ENCODE data around the gene ZNF614. TPM values are rescaled to one million over a fixed set of nuclear protein-coding genes. Genes with fewer than 3 reads are reported as not detected.
"Not testable (repeated sequence)": the region's sequence is repeated elsewhere in the genome, so short reads cannot be mapped to it uniquely, and the experiment has no call there.

Gene ZNF614
- total RNA-seq, 1 experiment from 2014 or later: 10.3 TPM

- intact Hi-C loops (cut with micrococcal nuclease; ENCODE audit: unreplicated experiment): no loop called here
- CTCF ChIA-PET: no interaction called here
- H3K27ac Mint-ChIP-seq (ENCODE audit: unreplicated experiment): no peak overlapping the region
- H3K4me3 Mint-ChIP-seq (ENCODE audit: low read depth, unreplicated experiment): no peak overlapping the region
- no peaks in the 10 kb centered on the region for H3K27me3 Mint-ChIP-seq (ENCODE audit: unreplicated experiment)
- TF ChIP-seq, protein P1, sequence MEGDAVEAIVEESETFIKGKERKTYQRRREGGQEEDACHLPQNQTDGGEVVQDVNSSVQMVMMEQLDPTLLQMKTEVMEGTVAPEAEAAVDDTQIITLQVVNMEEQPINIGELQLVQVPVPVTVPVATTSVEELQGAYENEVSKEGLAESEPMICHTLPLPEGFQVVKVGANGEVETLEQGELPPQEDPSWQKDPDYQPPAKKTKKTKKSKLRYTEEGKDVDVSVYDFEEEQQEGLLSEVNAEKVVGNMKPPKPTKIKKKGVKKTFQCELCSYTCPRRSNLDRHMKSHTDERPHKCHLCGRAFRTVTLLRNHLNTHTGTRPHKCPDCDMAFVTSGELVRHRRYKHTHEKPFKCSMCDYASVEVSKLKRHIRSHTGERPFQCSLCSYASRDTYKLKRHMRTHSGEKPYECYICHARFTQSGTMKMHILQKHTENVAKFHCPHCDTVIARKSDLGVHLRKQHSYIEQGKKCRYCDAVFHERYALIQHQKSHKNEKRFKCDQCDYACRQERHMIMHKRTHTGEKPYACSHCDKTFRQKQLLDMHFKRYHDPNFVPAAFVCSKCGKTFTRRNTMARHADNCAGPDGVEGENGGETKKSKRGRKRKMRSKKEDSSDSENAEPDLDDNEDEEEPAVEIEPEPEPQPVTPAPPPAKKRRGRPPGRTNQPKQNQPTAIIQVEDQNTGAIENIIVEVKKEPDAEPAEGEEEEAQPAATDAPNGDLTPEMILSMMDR (IDR thresholded peaks at IDR 0.05; ENCODE audit: unreplicated experiment): no peak
- peaks cover 57% of the 10 kb centered on the region for H3K36me3 Mint-ChIP-seq (ENCODE audit: insufficient read depth, unreplicated experiment)
- H3K9me3 Mint-ChIP-seq (ENCODE audit: low read depth, unreplicated experiment): peaks cover 28% of the 10 kb centered on the region
- DNase-seq: no peak
- no peaks in the 10 kb centered on the region for H3K4me1 Mint-ChIP-seq (ENCODE audit: low read depth, unreplicated experiment)
- BruUV-seq (replicated peaks): no TSS peak
Measured at GRCh38 chr19:52066258-52066863, 38.2 kb upstream of the ZNF614 start.

- CTCF ChIA-PET: no interaction called here
- Mint-ChIP-seq H3K4me3 (ENCODE audit: low read depth, unreplicated experiment) (no peak overlapping the region), H3K4me1 (ENCODE audit: low read depth, unreplicated experiment) (no peaks in the 10 kb centered on the region), H3K9me3 (ENCODE audit: low read depth, unreplicated experiment) (peaks cover 22% of the 10 kb centered on the region), H3K27ac (ENCODE audit: unreplicated experiment) (peak overlapping the region; percentile 26), H3K27me3 (ENCODE audit: unreplicated experiment) (no peaks in the 10 kb centered on the region), H3K36me3 (ENCODE audit: insufficient read depth, unreplicated experiment) (peaks cover 51% of the 10 kb centered on the region)
- no peak for DNase-seq
- BruUV-seq (replicated peaks): no TSS peak
- intact Hi-C loops (cut with micrococcal nuclease; ENCODE audit: unreplicated experiment): no loop called here
- TF ChIP-seq, protein P1 (IDR thresholded peaks at IDR 0.05; ENCODE audit: unreplicated experiment): no peak
Measured at GRCh38 chr19:52065399-52065798, 37.2 kb upstream of the ZNF614 start.

- DNase-seq; H3K4me1 Mint-ChIP-seq (ENCODE audit: low read depth, unreplicated experiment); H3K27ac Mint-ChIP-seq (ENCODE audit: unreplicated experiment); CTCF ChIA-PET; H3K36me3 Mint-ChIP-seq (ENCODE audit: insufficient read depth, unreplicated experiment); H3K4me3 Mint-ChIP-seq (ENCODE audit: low read depth, unreplicated experiment); BruUV-seq (replicated peaks); intact Hi-C loops (cut with micrococcal nuclease; ENCODE audit: unreplicated experiment); H3K27me3 Mint-ChIP-seq (ENCODE audit: unreplicated experiment): not testable (repeated sequence)
- peaks cover 19% of the 10 kb centered on the region for H3K9me3 Mint-ChIP-seq (ENCODE audit: low read depth, unreplicated experiment)
Measured at GRCh38 chr19:52056480-52056879, 28.3 kb upstream of the ZNF614 start.

DNA sequence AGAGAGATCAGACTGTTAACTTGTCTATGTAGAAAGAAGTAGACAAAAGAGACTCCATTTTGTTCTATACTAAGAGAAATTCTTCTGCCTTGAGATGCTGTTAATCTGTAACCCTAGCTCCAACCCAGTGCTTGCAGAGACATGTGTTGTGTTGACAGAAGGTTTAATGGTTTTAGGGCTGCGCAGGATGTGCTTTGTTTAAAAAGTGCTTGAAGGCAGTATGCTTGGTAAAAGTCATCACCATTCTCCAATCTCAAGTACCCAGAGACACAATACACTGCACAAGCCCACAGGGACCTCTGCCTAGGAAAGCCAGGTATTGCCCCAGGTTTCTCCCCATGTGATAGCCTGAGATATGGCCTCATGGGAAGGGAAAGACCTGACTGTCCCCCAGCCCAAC, 23.6 kb upstream of the ZNF614 start:
- H3K4me1 Mint-ChIP-seq (ENCODE audit: low read depth, unreplicated experiment); intact Hi-C loops (cut with micrococcal nuclease; ENCODE audit: unreplicated experiment); CTCF ChIA-PET; DNase-seq; H3K27ac Mint-ChIP-seq (ENCODE audit: unreplicated experiment); BruUV-seq (replicated peaks); H3K27me3 Mint-ChIP-seq (ENCODE audit: unreplicated experiment); H3K4me3 Mint-ChIP-seq (ENCODE audit: low read depth, unreplicated experiment): not testable (repeated sequence)
- peaks cover 22% of the 10 kb centered on the region for H3K9me3 Mint-ChIP-seq (ENCODE audit: low read depth, unreplicated experiment)
- H3K36me3 Mint-ChIP-seq (ENCODE audit: insufficient read depth, unreplicated experiment): peaks cover 34% of the 10 kb centered on the region

- CTCF ChIA-PET: no interaction called here
- no peaks in the 10 kb centered on the region for H3K27me3 Mint-ChIP-seq (ENCODE audit: unreplicated experiment)
Measured at GRCh38 chr19:52048555-52049501, 20.6 kb upstream of the ZNF614 start, which contains the start of gene ZNF432. Gene ZNF432, minus strand, starts transcription at chr19:52048838. Its CDS starts 1,970 bp downstream, at chr19:52046868.

More at GRCh38 chr19:52048555-52049501, 20.6 kb upstream of the ZNF614 start, which contains the start of gene ZNF432:
- Mint-ChIP-seq H3K27ac (ENCODE audit: unreplicated experiment) (peak within 1 kb of the TSS; percentile 76), H3K9me3 (ENCODE audit: low read depth, unreplicated experiment) (peaks cover 18% of the 10 kb centered on the region), H3K4me3 (ENCODE audit: low read depth, unreplicated experiment) (peak within 1 kb of the TSS; percentile 74), H3K36me3 (ENCODE audit: insufficient read depth, unreplicated experiment) (peaks cover 54% of the 10 kb centered on the region), H3K4me1 (ENCODE audit: low read depth, unreplicated experiment) (no peaks in the 10 kb centered on the region)
- TF ChIP-seq, protein P1 (IDR thresholded peaks at IDR 0.05; ENCODE audit: unreplicated experiment): no peak
- intact Hi-C loops (cut with micrococcal nuclease; ENCODE audit: unreplicated experiment): loop anchor here (2.0 to 5.0 kb wide), 3 partner anchors 20 to 88 kb away; partner anchors contain the start of genes ZNF614, ZNF616 and ZNF841
- TSS peak; percentile 94 for BruUV-seq (replicated peaks)
- DNase-seq: peak; percentile 90

Data from Calu3 (cell line).